ENCODE results near the gene POLR2H.

POLR2H gene

GRCh38 chr3:184315871-184316661, 45.4 kb upstream of the POLR2H start:
- TF ChIP-seq CEBPB (IDR thresholded peaks at IDR 0.05) (no peak), REST (IDR thresholded peaks at IDR 0.05; ENCODE audit: low read depth) (no peak), ZBTB7A (IDR thresholded peaks at IDR 0.05; ENCODE audit: low read depth) (no peak), EGR1 (IDR thresholded peaks at IDR 0.05) (no peak), TEAD4 (IDR thresholded peaks at IDR 0.05) (no peak), FOXM1 (IDR thresholded peaks at IDR 0.05; ENCODE audit: borderline replicate concordance, low read depth) (no peak), YY1 (IDR thresholded peaks at IDR 0.05; ENCODE audit: low read depth) (no peak), MAX (IDR thresholded peaks at IDR 0.05) (no peak), CREB1 (IDR thresholded peaks at IDR 0.05; ENCODE audit: low read depth) (no peak), TAF1 (IDR thresholded peaks at IDR 0.05; ENCODE audit: low read depth) (no peak), RAD21 (IDR thresholded peaks at IDR 0.05; ENCODE audit: low read depth) (no peak), EP300 (IDR thresholded peaks at IDR 0.05; ENCODE audit: borderline replicate concordance) (no peak), NFIC (IDR thresholded peaks at IDR 0.05) (no peak), TCF12 (IDR thresholded peaks at IDR 0.05; ENCODE audit: low read depth) (no peak)

- no peak for TF ChIP-seq TAF1 (IDR thresholded peaks at IDR 0.05; ENCODE audit: low read depth)
- TF ChIP-seq USF1 (IDR thresholded peaks at IDR 0.05) = no peak
- no peak for TF ChIP-seq NFIC (IDR thresholded peaks at IDR 0.05)
- no peak for TF ChIP-seq FOXM1 (IDR thresholded peaks at IDR 0.05; ENCODE audit: borderline replicate concordance, low read depth)
- TF ChIP-seq EGR1 (IDR thresholded peaks at IDR 0.05) = no peak
- TF ChIP-seq REST (IDR thresholded peaks at IDR 0.05; ENCODE audit: low read depth) = no peak
- no peak for TF ChIP-seq TEAD4 (IDR thresholded peaks at IDR 0.05)
- no peak for TF ChIP-seq YY1 (IDR thresholded peaks at IDR 0.05; ENCODE audit: low read depth)
- TF ChIP-seq RAD21 (IDR thresholded peaks at IDR 0.05; ENCODE audit: low read depth) = no peak
- TF ChIP-seq TCF12 (IDR thresholded peaks at IDR 0.05; ENCODE audit: low read depth) = no peak
- no peak for TF ChIP-seq ZBTB7A (IDR thresholded peaks at IDR 0.05; ENCODE audit: low read depth)
Observed at GRCh38 chr3:184316792-184317191, 44.7 kb upstream of the POLR2H start.

GRCh38 chr3:184317201-184317600, 44.3 kb upstream of the POLR2H start:
- TF ChIP-seq TAF1 (IDR thresholded peaks at IDR 0.05; ENCODE audit: low read depth) (no peak), EGR1 (IDR thresholded peaks at IDR 0.05) (no peak), CREB1 (IDR thresholded peaks at IDR 0.05; ENCODE audit: low read depth) (no peak), USF1 (IDR thresholded peaks at IDR 0.05) (no peak), REST (IDR thresholded peaks at IDR 0.05; ENCODE audit: low read depth) (no peak), ZBTB7A (IDR thresholded peaks at IDR 0.05; ENCODE audit: low read depth) (no peak), EP300 (IDR thresholded peaks at IDR 0.05; ENCODE audit: borderline replicate concordance) (no peak), FOXM1 (IDR thresholded peaks at IDR 0.05; ENCODE audit: borderline replicate concordance, low read depth) (no peak), CEBPB (IDR thresholded peaks at IDR 0.05) (no peak), NFIC (IDR thresholded peaks at IDR 0.05) (no peak), TEAD4 (IDR thresholded peaks at IDR 0.05) (no peak), RAD21 (IDR thresholded peaks at IDR 0.05; ENCODE audit: low read depth) (no peak), MAX (IDR thresholded peaks at IDR 0.05) (no peak), YY1 (IDR thresholded peaks at IDR 0.05; ENCODE audit: low read depth) (no peak), TCF12 (IDR thresholded peaks at IDR 0.05; ENCODE audit: low read depth) (no peak)

- 0 out of 2 replicates have a peak, but pooled peaks have one; percentile 24 for TF ChIP-seq MAX (IDR thresholded peaks at IDR 0.05)
- TF ChIP-seq NFIC (IDR thresholded peaks at IDR 0.05) = peak; percentile 66
- TF ChIP-seq CEBPB (IDR thresholded peaks at IDR 0.05) = no peak
- no peak for TF ChIP-seq TEAD4 (IDR thresholded peaks at IDR 0.05)
Observed at GRCh38 chr3:184320104-184320445, 41.4 kb upstream of the POLR2H start.
